GM06990 (cell line): ENCODE measurements around the gene IRS1.

Experiments used
- DNase-seq: peaks from one replicate; pipeline ENCODE4 v3.0.0-alpha.2; 2011; ENCODE audit not compliant: insufficient read length; ENCODE audit errors: extremely low read depth
- H3K27me3 ChIP-seq: replicated peaks from 2 replicates; pipeline ENCODE4 v1.6.0; 2011; ENCODE audit warnings: low read length; ENCODE audit not compliant: control insufficient read depth, insufficient read depth
- H3K36me3 ChIP-seq: 2 replicates; pipeline ENCODE4 v1.5.1; 2011; ENCODE audit warnings: low read length; ENCODE audit not compliant: control insufficient read depth, insufficient read depth
- H3K4me3 ChIP-seq: replicated peaks from 2 replicates; pipeline ENCODE4 v1.5.1; 2011; ENCODE audit warnings: low read depth, mild to moderate bottlenecking, control low read depth, low read length
- CTCF ChIP-seq: IDR thresholded peaks from 2 replicates; pipeline ENCODE4 v1.5.1; 2011; ENCODE audit warnings: low read length, control low read depth, mild to moderate bottlenecking, inconsistent platforms; ENCODE audit not compliant: insufficient read depth, poor library complexity, severe bottlenecking

The IRS1 gene

GRCh38 chr2:226705965-226706364 lies 93.7 kb downstream of the IRS1 start:
- Histone ChIP-seq H3K27me3 (no peaks in the 10 kb centered on the region; the same call in none of the 2 replicates), H3K4me3 (no peak overlapping the region), H3K36me3 (no peaks in the 10 kb centered on the region)
- DNase-seq: no peak
- TF ChIP-seq CTCF: no peak

GRCh38 chr2:226705133-226705886 lies 94.3 kb downstream of the IRS1 start:
- Histone ChIP-seq H3K27me3 (no peaks in the 10 kb centered on the region; the same call in none of the 2 replicates), H3K4me3 (no peak overlapping the region), H3K36me3 (no peaks in the 10 kb centered on the region)
- no peak for TF ChIP-seq CTCF
- DNase-seq: no peak

GRCh38 chr2:226703514-226703913 lies 96.1 kb downstream of the IRS1 start:
- TF ChIP-seq CTCF: no peak
- H3K4me3 ChIP-seq: no peak overlapping the region
- no peaks in the 10 kb centered on the region; the same call in none of the 2 replicates for H3K27me3 ChIP-seq
- DNase-seq: no peak
- no peaks in the 10 kb centered on the region for H3K36me3 ChIP-seq

GRCh38 chr2:226702376-226702775 lies 97.2 kb downstream of the IRS1 start:
- TF ChIP-seq CTCF: no peak
- H3K4me3 ChIP-seq: no peak overlapping the region
- DNase-seq: no peak
- no peaks in the 10 kb centered on the region; the same call in 1 of the 2 replicates for H3K27me3 ChIP-seq
- H3K36me3 ChIP-seq: no peaks in the 10 kb centered on the region

GRCh38 chr2:226701052-226701451 lies 98.6 kb downstream of the IRS1 start:
- Histone ChIP-seq H3K36me3 (no peaks in the 10 kb centered on the region), H3K27me3 (no peaks in the 10 kb centered on the region), H3K4me3 (no peak overlapping the region)
- no peak for DNase-seq
- TF ChIP-seq CTCF: no peak

- Histone ChIP-seq H3K27me3 (no peaks in the 10 kb centered on the region), H3K4me3 (no peak overlapping the region), H3K36me3 (no peaks in the 10 kb centered on the region)
- DNase-seq: no peak
- TF ChIP-seq CTCF: no peak
Measured at GRCh38 chr2:226699321-226699720, 100.3 kb downstream of the IRS1 start.
